ENCODE data around the gene DAP3. TPM values are rescaled to one million over a fixed set of nuclear protein-coding genes. Genes with fewer than 3 reads are reported as not detected.

The DAP3 gene
- total and polyA plus RNA-seq, 9 of the 15 experiments (the other 6 are each of a cell fraction or from before 2014, with no cell fraction given): 155 to 484 (median 298) TPM

GRCh38 chr1:155688324-155689080, 389 bp upstream of the DAP3 start, which contains the start of gene YY1AP1 (continued):
- TF ChIP-seq ATF3 (IDR thresholded peaks at IDR 0.05) (peak; percentile 50; the same call in 1 of the 2 replicates), ATF3 (CRISPR knock-in tag; conservative IDR thresholded peaks at IDR 0.05) (peak; percentile 71), RBM17 (IDR thresholded peaks at IDR 0.05; ENCODE audit: borderline replicate concordance, low read depth, low read length) (no peak), POLR2AphosphoS2 (IDR thresholded peaks at IDR 0.05; ENCODE audit: low read length) (0 out of 2 replicates have a peak, but pooled peaks have one; percentile 18), ZFP91 (CRISPR knock-in tag; IDR thresholded peaks at IDR 0.05) (no peak), RB1 (IDR thresholded peaks at IDR 0.05; ENCODE audit: low read depth) (peak; percentile 93), GATA2 (CRISPR knock-in tag; IDR thresholded peaks at IDR 0.05) (no peak), BCL6 (CRISPR knock-in tag; IDR thresholded peaks at IDR 0.05) (no peak), TCF7 (IDR thresholded peaks at IDR 0.05; ENCODE audit: borderline replicate concordance) (no peak), GTF2B (IDR thresholded peaks at IDR 0.05; ENCODE audit: extremely low read depth, insufficient read length) (no peak), GATAD2A (IDR thresholded peaks at IDR 0.05) (no peak), ZBTB26 (CRISPR knock-in tag; IDR thresholded peaks at IDR 0.05) (peak; percentile 6; the same call in 1 of the 2 replicates), CUX1 (CRISPR knock-in tag; IDR thresholded peaks at IDR 0.05) (no peak), GTF2A2 (tag; IDR thresholded peaks at IDR 0.05) (no peak), RFX5 (IDR thresholded peaks at IDR 0.05; ENCODE audit: low read depth, low read length) (no peak), CTCF (IDR thresholded peaks at IDR 0.05 in 2 of 3, conservative IDR thresholded peaks at IDR 0.05 in 1 of 3; ENCODE audit: insufficient read depth in 2 of 3, low read depth in 1 of 3, low read length in 3 of 3) (no peak)
